Psoas muscle (tissue), 8 donors: ENCODE data around the gene RPS19BP1. TPM values are rescaled to one million over a fixed set of nuclear protein-coding genes. Genes with fewer than 3 reads are reported as not detected.
"Not testable (repeated sequence)": the region's sequence is repeated elsewhere in the genome, so short reads cannot be mapped to it uniquely, and the experiment has no call there.

ENCODE experiments used
- ATAC-seq, 4 donors: fragments of 200-7000 bp; cut with Tn5 transposase; one replicate each; pipeline ENCODE4 v1.9.1; 2020; ENCODE audit warnings: moderate library complexity in 3 of 4, mild to moderate bottlenecking in 2 of 4
- DNase-seq, 2 donors: peaks; one replicate each; pipeline ENCODE4 v3.0.0-alpha.2; 2020
- H3K27ac ChIP-seq: fragments of 200-600 bp; one replicate; pipeline ENCODE4 v1.8.0; 2022
- H3K27me3 ChIP-seq, 3 donors: fragments of 200-600 bp in 1 of 3; one replicate each; pipeline versions ENCODE4 v1.6.1 to v1.8.0; 2013 to 2022; ENCODE audit warnings: low read length in 2 of 3, mild to moderate bottlenecking in 2 of 3, moderate library complexity in 1 of 3; ENCODE audit not compliant: insufficient read depth in 3 of 3
- H3K36me3 ChIP-seq, 2 donors: fragments of 200-600 bp in 1 of 2; one replicate each; pipeline versions ENCODE4 v1.6.1 to v1.8.0; 2013 to 2022; ENCODE audit warnings: low read depth in 1 of 2, mild to moderate bottlenecking in 1 of 2, moderate library complexity in 1 of 2; ENCODE audit not compliant: insufficient read depth in 1 of 2
- H3K4me1 ChIP-seq: fragments of 200-600 bp; one replicate; pipeline ENCODE4 v1.8.0; 2022
- H3K4me3 ChIP-seq: fragments of 200-600 bp; one replicate; pipeline ENCODE4 v1.8.0; 2022; ENCODE audit warnings: mild to moderate bottlenecking
- H3K9me3 ChIP-seq: fragments of 200-600 bp; one replicate; pipeline ENCODE4 v1.8.0; 2022
- whole genome bisulfite sequencing, 3 donors: extraction: QIAGEN DNeasy Blood & Tissue Kit; methylation state at CpG; one replicate each; pipeline versions ENCODE4 v1.1.6 to v1.1.7; 2013; 5-methylcytosine and 5-hydroxymethylcytosine counted together
- intact Hi-C, 2 donors: fragments of 100-400 bp; cut with DNase I; formaldehyde crosslinking; loops; one replicate each; pipeline versions ENCODE4 v1.11.0 to v1.14.2; 2022
- polyA plus RNA-seq, 3 donors: library from polyadenylated mRNA; stranded (reverse); fragments of 200-250 nt; gene quantifications; one replicate each; pipeline ENCODE4 v1.2.3, GENCODE V29; 2013
- total RNA-seq, 4 donors: library from RNA; stranded (reverse); fragmentation: NEBNext Ultra II Directional in 2 of 4; extraction: Animal tissue kit (Norgen Biotek cat#: 25700) in 2 of 4; gene quantifications; one replicate each; pipeline versions ENCODE4 v1.2.1 to v1.2.4, GENCODE V29; 2021 to 2023
- TF ChIP-seq, protein P1 (sequence below): fragments of 200-600 bp; IDR thresholded peaks from one replicate; pipeline ENCODE4 v1.8.0; 2022; ENCODE audit warnings: antibody characterized with exemption
- donor health status: healthy with polysubstance abuse.
- donor health status: DM: no; HTN: no; CAD: no; lungs with moderate emphysema.
- donor health status: Bipolar disorder and iron deficiency.
- donor health status: healthy.
- donor health status: DM: yes; HTN: yes; CAD: no.
- donor health status: DM: no; HTN: no; CAD: no.
- donor health status: DM: no; HTN: no; CAD: no.
- donor health status: DM: yes; HTN: yes; CAD: no.

RPS19BP1 gene
- total and polyA plus RNA-seq, 7 donors: 34.0 to 313 (median 52.6) TPM

DNA sequence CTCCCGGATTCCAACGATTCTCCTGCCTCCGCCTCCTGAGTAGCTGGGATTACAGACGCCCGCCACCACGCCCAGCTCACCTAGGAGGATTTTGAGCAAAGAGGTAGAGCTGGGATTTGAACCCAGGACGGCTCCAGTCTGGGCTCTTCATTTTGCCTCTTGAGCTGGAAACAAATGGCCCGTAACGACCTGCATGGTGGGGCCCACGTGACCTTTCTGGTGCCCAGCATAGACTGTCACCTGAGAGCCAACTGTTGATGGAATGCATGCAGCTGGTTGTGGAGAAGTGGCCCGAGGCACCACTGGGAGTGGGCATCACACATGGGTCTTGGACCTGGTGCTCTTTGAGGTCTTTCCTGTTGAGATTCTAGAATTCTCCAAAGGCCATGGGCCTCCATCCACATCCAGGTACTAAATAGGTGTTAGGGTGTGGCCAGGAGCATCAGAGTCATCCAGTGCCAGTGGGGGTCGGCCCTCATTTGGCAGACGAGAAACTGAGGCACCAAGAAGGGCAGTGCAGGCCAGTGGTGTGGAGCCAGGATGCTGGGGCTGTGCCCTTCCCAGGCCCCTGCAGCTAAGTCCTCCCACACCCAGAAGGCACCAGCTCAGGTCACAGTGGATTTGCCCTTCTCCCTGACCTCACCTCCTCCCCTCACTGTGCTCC lies 8.3 kb downstream of the RPS19BP1 start:
- WGBS, 3 donors: 52 to 62% (median 54%) methylated on average over 13 of the region's 13 CpGs
- ATAC-seq (no peak), DNase-seq (peak in 1 of 2 donors; percentile 56)
- H3K4me3 ChIP-seq: peak overlapping the region; percentile 100
- H3K27me3 ChIP-seq: no peaks in the 10 kb centered on the region
- no peaks in the 10 kb centered on the region for H3K9me3 ChIP-seq
- H3K36me3 ChIP-seq: peaks cover 4 to 48% of the 10 kb centered on the region in 2 donors
- peaks cover 29% of the 10 kb centered on the region for H3K4me1 ChIP-seq
- TF ChIP-seq, protein P1, sequence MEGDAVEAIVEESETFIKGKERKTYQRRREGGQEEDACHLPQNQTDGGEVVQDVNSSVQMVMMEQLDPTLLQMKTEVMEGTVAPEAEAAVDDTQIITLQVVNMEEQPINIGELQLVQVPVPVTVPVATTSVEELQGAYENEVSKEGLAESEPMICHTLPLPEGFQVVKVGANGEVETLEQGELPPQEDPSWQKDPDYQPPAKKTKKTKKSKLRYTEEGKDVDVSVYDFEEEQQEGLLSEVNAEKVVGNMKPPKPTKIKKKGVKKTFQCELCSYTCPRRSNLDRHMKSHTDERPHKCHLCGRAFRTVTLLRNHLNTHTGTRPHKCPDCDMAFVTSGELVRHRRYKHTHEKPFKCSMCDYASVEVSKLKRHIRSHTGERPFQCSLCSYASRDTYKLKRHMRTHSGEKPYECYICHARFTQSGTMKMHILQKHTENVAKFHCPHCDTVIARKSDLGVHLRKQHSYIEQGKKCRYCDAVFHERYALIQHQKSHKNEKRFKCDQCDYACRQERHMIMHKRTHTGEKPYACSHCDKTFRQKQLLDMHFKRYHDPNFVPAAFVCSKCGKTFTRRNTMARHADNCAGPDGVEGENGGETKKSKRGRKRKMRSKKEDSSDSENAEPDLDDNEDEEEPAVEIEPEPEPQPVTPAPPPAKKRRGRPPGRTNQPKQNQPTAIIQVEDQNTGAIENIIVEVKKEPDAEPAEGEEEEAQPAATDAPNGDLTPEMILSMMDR: no peak
- peak overlapping the region; percentile 100 for H3K27ac ChIP-seq
- intact Hi-C loops: no loop called here

DNA sequence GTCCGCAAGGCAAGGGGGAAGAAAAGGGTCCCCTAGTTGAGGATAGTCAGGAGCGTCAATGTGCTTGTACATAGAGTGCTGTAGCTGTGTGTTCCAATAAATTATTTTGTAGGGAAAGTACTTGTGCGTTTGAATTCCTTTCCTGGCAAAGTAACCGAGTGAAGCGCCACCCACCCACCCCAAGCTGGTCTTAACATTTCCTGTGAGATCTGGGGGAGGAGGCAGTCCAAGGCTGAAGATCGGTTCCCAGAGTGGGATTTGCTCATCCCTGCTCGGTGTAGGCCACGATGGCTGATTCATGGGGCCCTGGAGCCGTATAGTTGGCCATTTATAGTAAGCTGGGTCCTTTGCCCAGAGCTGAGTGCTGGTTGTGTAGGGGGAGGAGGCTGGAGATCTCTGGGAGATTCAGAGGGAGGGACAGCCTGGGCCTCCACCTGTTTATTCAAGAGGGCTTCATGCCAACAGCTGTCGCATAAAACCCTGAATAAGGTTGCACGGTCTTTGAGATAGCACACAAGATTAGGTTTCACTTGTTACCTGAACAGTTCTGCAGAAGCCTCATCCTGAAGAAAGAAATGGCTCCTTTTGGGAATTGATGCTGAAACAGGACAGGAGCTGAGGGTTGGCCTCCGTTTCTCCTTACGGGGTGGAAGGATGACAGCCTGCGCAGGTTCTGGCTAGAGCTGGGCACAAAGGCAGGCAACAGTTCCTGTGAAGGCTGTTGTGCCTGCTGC lies 9.8 kb downstream of the RPS19BP1 start:
- DNase-seq: peak; percentile 53 to 82
- Histone ChIP-seq H3K9me3 (no peaks in the 10 kb centered on the region), H3K4me1 (peaks cover 31% of the 10 kb centered on the region), H3K27me3 (no peaks in the 10 kb centered on the region), H3K4me3 (peak overlapping the region; percentile 100), H3K36me3 (peaks cover 4 to 48% of the 10 kb centered on the region in 2 donors), H3K27ac (peak overlapping the region; percentile 100)
- intact Hi-C loops: no loop called here
- 6 to 10% (median 6%) methylated on average over 14 of the region's 14 CpGs for WGBS, 3 donors
- TF ChIP-seq, protein P1: no peak
- ATAC-seq: peak; percentile 33 to 68 (median 58)

DNA sequence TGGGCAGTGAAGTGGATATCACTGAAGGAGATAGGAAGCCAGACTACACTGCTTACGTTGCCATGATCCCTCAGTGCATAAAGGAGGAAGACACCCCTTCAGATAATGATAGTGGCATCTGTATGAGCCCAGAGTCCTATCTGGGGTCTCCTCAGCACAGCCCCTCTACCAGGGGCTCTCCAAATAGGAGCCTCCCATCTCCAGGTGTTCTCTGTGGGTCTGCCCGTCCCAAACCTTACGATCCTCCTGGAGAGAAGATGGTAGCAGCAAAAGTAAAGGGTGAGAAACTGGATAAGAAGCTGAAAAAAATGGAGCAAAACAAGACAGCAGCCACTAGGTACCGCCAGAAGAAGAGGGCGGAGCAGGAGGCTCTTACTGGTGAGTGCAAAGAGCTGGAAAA lies 10.5 kb downstream of the RPS19BP1 start:
- intact Hi-C loops, ATAC-seq, H3K27me3 ChIP-seq, H3K9me3 ChIP-seq: not testable (repeated sequence)
- H3K27ac ChIP-seq: peak overlapping the region; percentile 100
- H3K4me1 ChIP-seq: peaks cover 31% of the 10 kb centered on the region
- 8 to 14% (median 10%) methylated on average over 3 to 4 of the region's 5 CpGs for WGBS, 3 donors
- H3K36me3 ChIP-seq: peaks cover 4 to 53% of the 10 kb centered on the region in 2 donors
- peak overlapping the region; percentile 100 for H3K4me3 ChIP-seq
- peak in 1 of 2 donors; percentile 36 for DNase-seq

DNA sequence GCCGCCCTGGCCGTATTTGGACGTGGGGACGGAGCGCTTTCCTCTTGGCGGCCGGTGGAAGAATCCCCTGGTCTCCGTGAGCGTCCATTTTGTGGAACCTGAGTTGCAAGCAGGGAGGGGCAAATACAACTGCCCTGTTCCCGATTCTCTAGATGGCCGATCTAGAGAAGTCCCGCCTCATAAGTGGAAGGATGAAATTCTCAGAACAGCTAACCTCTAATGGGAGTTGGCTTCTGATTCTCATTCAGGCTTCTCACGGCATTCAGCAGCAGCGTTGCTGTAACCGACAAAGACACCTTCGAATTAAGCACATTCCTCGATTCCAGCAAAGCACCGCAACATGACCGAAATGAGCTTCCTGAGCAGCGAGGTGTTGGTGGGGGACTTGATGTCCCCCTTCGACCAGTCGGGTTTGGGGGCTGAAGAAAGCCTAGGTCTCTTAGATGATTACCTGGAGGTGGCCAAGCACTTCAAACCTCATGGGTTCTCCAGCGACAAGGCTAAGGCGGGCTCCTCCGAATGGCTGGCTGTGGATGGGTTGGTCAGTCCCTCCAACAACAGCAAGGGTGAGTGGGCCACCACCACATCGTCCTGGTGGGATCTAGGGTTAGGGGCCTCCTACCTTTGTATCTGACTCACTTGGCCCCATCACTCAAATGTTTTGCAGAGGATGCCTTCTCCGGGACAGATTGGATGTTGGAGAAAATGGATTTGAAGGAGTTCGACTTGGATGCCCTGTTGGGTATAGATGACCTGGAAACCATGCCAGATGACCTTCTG lies 11.3 kb downstream of the RPS19BP1 start:
- H3K9me3 ChIP-seq, ATAC-seq, intact Hi-C loops, H3K27me3 ChIP-seq: not testable (repeated sequence)
- H3K4me3 ChIP-seq: peak overlapping the region; percentile 100
- peaks cover 4 to 55% of the 10 kb centered on the region in 2 donors for H3K36me3 ChIP-seq
- DNase-seq: peak in 1 of 2 donors; percentile 51
- WGBS, 3 donors: 1 to 3% (median 1%) methylated on average over 28 of the region's 28 CpGs
- H3K4me1 ChIP-seq: peaks cover 31% of the 10 kb centered on the region
- peak overlapping the region; percentile 100 for H3K27ac ChIP-seq

DNA sequence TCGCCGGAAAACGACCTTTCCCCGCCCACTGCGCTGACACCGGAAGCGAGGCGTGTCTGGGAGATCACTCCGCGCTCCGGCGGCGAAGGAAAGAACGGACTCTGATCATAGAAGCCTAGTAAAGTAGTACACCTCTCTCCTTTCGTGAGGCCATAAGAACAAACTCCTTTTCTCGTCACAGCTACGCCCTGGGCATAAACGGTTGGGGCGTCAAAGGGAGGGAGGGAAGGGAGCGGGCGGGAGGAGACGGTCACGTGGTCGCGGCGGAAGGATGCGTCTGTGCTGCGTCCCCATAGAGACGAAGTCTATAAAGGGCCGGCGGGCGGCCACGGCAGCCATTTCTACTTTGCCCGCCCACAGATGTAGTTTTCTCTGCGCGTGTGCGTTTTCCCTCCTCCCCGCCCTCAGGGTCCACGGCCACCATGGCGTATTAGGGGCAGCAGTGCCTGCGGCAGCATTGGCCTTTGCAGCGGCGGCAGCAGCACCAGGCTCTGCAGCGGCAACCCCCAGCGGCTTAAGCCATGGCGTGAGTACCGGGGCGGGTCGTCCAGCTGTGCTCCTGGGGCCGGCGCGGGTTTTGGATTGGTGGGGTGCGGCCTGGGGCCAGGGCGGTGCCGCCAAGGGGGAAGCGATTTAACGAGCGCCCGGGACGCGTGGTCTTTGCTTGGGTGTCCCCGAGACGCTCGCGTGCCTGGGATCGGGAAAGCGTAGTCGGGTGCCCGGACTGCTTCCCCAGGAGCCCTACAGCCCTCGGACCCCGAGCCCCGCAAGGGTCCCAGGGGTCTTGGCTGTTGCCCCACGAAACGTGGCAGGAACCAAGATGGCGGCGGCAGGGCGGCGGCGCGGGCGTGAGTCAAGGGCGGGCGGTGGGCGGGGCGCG lies 12.1 kb downstream of the RPS19BP1 start, which contains the start of gene ATF4:
TSS of gene ATF4 (plus strand) at position 337 of the 880 bp plus-strand sequence. CDS start 884 bp downstream, outside the sequence.
- intact Hi-C loops: no loop called here

More for the DNA sequence above, 12.1 kb downstream of the RPS19BP1 start, which contains the start of gene ATF4:
- ATAC-seq (peak; percentile 47 to 68 (median 64)), DNase-seq (peak; percentile 94 to 96)
- TF ChIP-seq, protein P1: no peak
- peaks cover 31% of the 10 kb centered on the region for H3K4me1 ChIP-seq
- H3K9me3 ChIP-seq: no peaks in the 10 kb centered on the region
- H3K36me3 ChIP-seq: peaks cover 4 to 59% of the 10 kb centered on the region in 2 donors
- 0 to 1% (median 0%) methylated on average over 69 to 86 of the region's 86 CpGs for WGBS, 3 donors
- H3K27ac ChIP-seq: peak within 1 kb of the TSS; percentile 100
- H3K27me3 ChIP-seq: no peaks in the 10 kb centered on the region
- H3K4me3 ChIP-seq: peak within 1 kb of the TSS; percentile 100
